HG03521 (cell line): Measurements from ENCODE around the gene RNU1-3.
"Not testable (repeated sequence)": the region's sequence is repeated elsewhere in the genome, so short reads cannot be mapped to it uniquely, and the experiment has no call there.

ENCODE experiments used
- ATAC-seq: cut with Tn5 transposase; IDR thresholded peaks from one replicate; pipeline ENCODE4 v1.9.1; 2021; ENCODE audit warnings: mild to moderate bottlenecking, moderate library complexity; ENCODE audit not compliant: unreplicated experiment

The RNU1-3 gene

DNA sequence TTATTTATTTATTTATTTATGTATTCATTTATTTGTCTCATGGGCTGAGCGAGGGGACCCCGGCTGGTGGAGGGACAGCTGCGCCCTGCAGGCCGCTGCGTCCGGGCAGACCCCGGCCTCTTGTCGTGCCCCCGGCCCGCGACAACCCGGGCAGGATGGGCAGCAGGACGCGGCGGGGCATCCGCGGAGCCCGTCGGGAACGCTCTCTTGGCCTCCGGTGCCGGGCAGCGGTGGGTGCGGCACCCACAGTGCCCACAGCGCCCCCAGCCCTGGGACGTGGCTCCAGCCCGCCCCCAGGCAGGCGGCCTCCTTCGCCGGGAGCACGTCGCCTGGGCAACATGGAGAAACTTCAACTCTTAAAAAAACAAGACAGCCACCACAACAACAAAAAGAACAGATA is 8.5 kb downstream of the RNU1-3 start:
- ATAC-seq: not testable (repeated sequence)

DNA sequence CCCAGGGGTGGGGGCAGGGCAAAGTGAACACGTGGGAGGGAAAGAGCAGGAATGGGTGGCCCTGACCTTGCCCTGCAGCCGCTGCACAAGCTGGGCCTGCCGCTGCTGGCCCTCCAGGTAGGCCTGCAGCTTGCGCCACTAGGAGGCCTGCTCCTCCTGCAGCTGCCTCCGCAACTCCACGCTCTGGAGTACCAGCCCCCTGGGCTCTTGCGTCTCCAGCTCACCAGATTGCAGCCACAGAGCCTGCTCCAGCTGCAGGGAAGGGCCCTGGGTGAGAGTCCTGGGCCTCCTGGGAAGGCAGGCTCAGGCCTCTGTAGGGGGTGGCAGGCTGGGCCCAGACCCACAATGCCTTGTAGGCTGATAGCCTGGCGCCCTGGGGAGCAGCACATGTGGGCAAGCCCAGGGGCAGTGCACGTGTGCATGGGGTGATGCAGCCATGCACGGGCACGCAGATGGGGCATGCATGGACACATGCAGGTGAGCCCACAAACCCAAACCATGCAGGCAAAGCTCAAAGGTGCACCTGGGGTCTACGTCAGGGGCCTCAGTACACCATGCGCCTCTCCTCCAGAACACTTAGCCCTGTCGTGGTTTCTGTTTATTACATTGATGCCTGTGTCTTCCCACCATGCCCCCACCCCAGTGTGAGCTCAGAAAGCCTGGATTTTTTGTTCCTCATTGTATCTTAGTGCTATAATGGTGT is 9.6 kb downstream of the RNU1-3 start:
- ATAC-seq: not testable (repeated sequence)

DNA sequence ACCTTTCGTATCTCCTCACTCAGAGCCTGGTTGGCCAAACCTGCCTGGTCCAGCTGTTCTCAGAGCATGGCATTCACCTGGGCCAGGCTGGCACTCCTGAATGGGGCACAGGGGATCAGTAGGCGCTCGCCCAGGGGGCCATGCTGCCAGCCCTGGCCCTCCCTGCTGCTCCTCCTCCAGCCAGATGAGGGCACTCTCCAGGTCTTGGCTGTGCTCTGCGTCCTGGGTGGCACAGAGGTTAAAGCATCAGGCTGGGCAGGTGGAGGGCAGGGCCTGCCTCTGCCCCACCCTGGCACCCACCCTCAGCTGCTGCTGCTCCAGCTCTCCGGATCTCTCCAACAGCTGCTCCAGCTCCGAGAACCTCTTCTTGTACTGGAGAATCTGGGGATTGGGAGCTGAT is 10.2 kb downstream of the RNU1-3 start:
- not testable (repeated sequence) for ATAC-seq

DNA sequence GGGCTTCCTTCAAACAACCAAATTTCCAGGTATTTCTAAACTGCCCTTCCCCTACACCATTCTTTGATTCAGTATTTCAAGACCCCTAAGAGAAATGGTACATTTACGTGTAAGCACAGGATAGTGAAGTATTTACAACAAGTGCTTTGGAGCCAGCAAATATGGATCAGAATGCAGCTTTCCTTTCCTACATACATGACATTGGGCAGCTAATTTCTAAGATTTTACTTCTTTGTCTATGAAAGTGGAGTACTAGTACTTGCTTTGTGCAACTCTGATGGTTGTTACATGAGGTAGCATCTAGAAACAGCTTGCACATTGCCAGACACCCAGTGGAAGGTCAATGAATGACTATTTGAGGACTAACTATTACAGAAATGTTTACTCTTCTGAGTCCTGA is 15.2 kb downstream of the RNU1-3 start:
- not testable (repeated sequence) for ATAC-seq

GRCh38 chr1:16649960-16650359 is 16.8 kb downstream of the RNU1-3 start:
- ATAC-seq: not testable (repeated sequence)

DNA sequence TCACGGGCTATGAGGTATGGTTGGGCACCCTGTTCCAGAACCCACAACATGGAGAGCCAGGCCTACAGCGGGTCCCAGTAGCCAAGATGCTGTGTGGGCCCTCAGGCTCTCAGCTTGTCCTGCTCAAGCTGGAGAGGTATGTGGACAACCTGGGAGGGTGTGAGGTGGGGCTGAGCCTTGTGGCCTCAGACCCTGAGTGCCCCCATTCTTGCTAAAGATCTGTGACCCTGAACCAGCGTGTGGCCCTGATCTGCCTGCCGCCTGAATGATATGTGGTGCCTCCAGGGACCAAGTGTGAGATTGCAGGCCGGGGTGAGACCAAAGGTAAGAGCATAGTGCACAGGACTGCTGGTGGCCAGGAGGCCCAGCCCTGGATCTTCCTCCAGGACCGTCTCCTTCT is 17.4 kb downstream of the RNU1-3 start:
- ATAC-seq: not testable (repeated sequence)

- not testable (repeated sequence) for ATAC-seq
Observed at GRCh38 chr1:16648756-16649155, 18.0 kb downstream of the RNU1-3 start.

DNA sequence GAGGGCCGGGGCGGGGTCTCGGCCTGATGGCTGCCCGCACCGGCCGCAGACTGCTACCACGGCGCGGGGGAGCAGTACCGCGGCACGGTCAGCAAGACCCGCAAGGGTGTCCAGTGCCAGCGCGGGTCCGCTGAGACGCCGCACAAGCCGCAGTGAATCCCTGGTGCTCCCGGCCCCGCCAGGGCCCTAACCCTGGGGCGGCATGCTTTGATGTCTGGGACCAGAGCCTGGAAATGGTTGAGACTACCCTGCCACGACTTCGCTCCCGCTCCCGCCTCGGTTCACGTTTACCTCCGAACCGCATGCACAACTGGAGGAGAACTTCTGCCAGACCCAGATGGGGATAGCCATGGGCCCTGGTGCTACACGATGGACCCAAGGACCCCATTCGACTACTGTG is 18.5 kb downstream of the RNU1-3 start:
- ATAC-seq: not testable (repeated sequence)

DNA sequence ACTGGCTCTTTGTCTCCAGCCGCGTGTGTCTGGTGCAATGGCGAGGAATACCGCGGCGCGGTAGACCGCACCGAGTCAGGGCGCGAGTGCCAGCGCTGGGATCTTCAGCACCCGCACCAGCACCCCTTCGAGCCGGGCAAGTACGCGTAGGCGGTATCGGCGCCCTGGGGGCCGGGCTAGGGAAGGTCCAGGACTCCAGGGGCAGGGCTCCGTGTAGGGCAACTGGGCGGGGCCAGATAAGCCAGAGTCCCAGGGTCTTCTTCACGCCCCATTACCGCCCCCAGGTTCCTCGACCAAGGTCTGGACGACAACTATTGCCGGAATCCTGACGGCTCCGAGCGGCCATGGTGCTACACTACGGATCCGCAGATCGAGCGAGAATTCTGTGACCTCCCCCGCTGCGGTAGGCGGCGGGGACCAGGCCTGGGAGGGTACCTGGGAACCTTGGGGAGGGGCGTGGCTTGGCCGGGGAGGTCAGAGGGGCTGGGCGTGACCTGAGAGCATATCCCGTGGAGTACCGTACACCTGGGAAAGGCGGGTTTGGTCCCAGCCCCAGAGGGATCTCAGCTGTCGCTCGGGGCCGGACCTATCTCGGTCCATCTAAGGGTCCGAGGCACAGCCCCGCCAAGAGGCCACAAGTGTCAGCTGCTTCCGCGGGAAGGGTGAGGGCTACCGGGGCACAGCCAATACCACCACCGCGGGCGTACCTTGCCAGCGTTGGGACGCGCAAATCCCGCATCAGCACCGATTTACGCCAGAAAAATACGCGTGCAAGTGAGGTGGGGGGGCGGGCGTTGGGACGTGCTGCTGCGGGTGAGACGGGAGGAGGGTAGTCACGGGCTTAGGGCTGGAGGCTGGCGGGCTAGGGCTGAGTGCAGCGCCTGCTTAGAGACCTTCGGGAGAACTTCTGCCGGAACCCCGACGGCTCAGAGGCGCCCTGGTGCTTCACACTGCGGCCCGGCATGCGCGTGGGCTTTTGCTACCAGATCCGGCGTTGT is 19.3 kb downstream of the RNU1-3 start:
- ATAC-seq: not testable (repeated sequence)

DNA sequence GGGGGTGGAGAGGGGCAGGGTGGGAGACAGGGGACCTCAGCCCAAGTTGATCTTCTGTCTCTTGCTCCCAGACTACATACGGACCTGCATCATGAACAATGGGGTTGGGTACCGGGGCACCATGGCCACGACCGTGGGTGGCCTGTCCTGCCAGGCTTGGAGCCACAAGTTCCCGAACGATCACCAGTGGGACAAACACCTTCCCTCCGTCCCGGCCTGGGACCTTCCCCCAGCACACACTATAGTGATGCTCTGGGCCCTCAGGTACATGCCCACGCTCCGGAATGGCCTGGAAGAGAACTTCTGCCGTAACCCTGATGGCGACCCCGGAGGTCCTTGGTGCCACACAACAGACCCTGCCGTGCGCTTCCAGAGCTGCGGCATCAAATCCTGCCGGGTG is 20.0 kb downstream of the RNU1-3 start:
- ATAC-seq: not testable (repeated sequence)

GRCh38 chr1:16646061-16646664 is 20.6 kb downstream of the RNU1-3 start:
- not testable (repeated sequence) for ATAC-seq

DNA sequence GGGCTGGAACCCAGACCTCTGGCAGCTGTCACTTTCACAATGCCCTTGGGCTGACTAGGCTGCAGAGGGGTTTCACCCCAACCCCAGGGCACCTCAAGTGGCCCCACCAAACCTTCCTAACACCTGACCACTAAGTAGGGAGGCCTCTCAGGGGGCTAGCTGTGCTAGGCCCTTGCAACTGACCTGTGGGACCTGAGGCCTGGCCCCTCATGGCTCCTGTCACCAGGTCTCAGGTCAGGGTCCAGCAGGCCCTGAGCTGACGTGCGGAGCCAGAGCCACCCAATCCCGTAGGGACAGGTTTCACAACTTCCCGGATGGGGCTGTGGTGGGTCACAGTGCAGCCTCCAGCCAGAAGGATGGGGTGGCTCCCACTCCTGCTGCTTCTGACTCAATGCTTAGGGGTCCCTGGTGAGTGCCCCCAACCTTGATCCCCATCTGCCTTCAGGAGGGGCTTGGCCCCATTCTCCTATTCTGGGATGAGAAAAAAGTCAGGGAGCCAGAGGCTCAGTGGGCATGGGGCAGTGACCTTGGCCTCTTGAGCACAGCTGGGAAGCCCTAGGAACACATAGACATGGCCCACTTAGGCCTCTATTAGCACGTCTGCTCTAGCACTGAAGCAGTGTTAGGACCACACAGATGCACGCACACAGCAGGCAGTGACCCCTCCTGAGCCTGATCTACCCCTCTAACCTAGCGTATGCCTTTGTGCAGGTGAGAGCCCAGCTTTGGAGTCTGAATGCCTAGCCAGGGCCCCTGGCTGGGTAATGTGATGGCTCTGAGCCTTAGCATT is 21.3 kb downstream of the RNU1-3 start:
- ATAC-seq: peak; percentile 1

GRCh38 chr1:16644482-16645270 is 22.1 kb downstream of the RNU1-3 start:
- ATAC-seq: peak; percentile 81

DNA sequence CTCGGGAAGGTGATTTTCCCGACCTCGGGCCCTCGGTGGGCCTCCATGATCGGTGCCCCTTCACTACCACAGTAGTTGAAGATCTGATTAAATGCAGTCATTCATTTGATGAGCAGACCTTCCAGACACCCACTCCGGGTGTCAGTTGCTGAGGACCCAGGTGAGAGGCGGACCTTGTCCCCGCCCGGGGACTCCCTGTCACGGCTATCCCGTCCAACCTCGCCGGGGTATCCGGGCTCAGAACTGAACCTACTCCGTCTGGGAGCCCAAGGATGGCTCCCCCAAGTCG is 22.6 kb downstream of the RNU1-3 start:
- ATAC-seq: no peak

DNA sequence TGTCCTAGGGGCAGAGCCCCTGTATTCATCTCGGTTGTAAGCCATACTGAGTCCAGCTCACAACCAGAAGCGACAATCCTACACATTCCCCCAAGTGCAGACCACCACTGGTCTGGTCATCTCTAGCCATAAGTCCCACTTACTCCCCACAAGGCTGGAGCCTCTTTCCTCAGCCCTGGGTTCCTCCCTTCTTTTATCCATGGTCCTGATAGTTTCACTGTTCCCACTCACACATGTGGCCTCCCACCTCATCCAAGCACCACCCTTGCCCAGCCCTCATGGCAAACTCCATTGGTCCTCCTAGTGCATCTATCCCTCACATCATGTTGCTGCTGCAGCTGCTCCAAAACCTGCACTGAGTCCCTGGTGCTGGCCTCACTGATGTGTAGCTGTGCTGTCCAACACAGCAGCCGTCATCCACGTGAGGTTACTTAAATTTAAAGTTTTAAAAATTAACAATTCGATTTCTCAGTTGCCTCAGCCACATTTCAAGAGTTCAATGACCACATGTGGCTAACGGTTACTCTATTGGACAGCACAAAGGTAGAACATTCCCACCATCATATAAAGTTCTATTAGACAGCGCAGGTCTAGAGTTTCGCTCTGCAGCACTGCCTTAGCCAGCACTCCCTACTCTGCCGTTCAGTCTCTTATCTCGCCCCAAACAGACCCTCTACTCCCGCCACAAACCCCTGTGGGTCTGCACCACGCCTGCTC is 23.1 kb downstream of the RNU1-3 start:
- ATAC-seq: peak; percentile 4

- ATAC-seq: not testable (repeated sequence)
Observed at GRCh38 chr1:16643001-16643411, 23.7 kb downstream of the RNU1-3 start.

DNA sequence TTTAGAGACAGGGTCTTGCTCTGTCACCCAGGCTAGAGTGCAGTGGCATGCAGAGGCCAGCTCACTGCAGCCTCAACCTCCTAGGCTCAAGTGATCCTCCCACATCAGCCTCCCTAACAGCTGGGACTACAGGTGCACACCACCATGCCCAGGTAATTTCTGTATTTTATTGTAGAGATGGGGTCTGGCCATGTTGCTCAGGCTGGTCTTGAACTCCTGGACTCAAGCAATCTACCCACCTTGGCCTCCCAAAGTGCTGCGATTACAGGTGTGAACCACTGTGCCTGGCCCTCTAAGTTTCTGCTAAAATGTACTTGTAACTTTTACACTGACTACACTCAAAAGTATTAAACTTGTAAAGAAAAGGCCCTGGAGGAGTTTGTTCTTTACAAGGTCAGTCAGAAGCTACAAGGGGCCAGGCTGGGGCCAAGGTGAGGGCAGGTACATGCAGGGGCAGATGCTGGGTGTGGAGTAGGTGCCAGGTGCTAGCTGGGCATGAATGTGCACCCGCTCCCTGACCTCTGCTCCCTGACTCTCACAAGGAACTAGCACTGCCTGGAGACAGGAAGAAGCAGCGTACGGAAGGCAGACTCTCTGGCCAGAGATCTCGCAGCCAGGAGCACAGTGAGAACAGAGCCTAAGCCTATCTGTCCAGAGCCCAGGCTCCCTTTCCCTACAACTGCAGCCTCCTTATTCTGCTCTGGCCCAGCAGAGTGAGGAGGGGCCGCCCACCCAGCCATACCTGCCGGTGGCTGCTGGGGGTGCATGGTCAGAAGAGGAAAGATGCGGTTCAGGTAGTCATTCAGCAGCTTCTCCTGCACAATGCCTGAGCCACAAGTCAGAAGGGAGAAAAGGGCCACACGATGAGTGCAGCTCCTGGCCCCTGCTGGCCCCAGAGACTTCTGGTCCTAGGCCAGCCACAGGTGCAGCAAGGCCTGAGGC is 24.5 kb downstream of the RNU1-3 start:
- not testable (repeated sequence) for ATAC-seq
